GM12801 (cell line): ENCODE data around the gene GRAMD1C.

Experiments used
- TF ChIP-seq, protein P1 (sequence below): IDR thresholded peaks from one replicate; pipeline ENCODE4 v1.5.1; 2011; ENCODE audit warnings: control low read depth; ENCODE audit not compliant: insufficient read length; ENCODE audit errors: extremely low read depth

The GRAMD1C gene

DNA sequence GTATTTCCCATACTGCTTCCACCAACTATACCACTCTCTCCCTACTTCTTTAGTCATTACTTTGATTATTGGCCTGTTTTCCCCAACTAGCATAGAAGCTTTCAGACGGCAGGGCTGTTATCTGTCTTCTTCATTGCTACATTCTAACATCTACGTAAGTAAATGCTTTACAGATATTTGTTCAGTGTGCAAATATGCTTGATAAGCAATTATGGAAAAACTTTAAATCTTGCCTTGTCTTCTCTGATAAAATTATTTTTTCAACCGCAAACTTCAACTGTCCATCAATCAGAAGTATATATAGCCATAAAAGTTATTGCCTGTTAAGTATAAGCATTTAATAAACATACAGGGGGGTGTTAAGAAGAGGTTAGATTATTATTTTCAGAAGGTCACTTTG lies 145.0 kb downstream of the GRAMD1C start:
- TF ChIP-seq, protein P1, sequence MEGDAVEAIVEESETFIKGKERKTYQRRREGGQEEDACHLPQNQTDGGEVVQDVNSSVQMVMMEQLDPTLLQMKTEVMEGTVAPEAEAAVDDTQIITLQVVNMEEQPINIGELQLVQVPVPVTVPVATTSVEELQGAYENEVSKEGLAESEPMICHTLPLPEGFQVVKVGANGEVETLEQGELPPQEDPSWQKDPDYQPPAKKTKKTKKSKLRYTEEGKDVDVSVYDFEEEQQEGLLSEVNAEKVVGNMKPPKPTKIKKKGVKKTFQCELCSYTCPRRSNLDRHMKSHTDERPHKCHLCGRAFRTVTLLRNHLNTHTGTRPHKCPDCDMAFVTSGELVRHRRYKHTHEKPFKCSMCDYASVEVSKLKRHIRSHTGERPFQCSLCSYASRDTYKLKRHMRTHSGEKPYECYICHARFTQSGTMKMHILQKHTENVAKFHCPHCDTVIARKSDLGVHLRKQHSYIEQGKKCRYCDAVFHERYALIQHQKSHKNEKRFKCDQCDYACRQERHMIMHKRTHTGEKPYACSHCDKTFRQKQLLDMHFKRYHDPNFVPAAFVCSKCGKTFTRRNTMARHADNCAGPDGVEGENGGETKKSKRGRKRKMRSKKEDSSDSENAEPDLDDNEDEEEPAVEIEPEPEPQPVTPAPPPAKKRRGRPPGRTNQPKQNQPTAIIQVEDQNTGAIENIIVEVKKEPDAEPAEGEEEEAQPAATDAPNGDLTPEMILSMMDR: no peak

DNA sequence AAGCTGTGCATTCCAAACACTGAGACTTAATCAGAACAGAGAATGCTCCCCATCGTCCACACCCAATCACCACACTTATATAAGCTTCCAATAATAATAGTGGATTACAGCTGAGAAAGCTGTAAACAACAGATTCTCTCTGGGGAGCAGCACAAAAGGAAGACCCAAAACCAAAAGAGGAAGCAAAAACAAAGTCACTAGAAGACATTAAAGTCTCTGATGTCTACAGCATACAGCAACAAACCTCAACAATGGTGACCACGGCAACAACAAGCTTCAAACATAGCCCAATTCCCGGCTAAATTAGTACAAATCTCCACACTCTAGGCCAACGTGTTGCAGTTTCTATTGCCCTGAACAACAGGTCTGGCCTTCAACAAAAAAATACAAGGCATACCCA lies 147.0 kb downstream of the GRAMD1C start:
- TF ChIP-seq, protein P1: no peak
